MM.1S (cell line): ENCODE data around the gene ENOX2.

ENCODE experiments used
- DNase-seq: peaks from one replicate; pipeline ENCODE4 v3.0.0-alpha.2; 2015
- H2AFZ ChIP-seq: fragments of 300-600 bp; sonication (generic); 2 replicates; pipeline ENCODE4 v1.6.0; 2016; ENCODE audit warnings: antibody characterized with exemption, low read length
- H3F3A ChIP-seq: fragments of 300-600 bp; sonication (generic); 2 replicates; pipeline ENCODE4 v1.6.1; 2016; ENCODE audit warnings: mild to moderate bottlenecking, antibody characterized with exemption, low read length, moderate library complexity, mixed read lengths; ENCODE audit not compliant: insufficient read depth
- H3K27ac ChIP-seq: fragments of 300-600 bp; sonication (generic); 2 replicates; pipeline ENCODE4 v1.5.1; 2016; ENCODE audit warnings: mild to moderate bottlenecking, low read length
- H3K27me3 ChIP-seq: fragments of 300-600 bp; sonication (generic); replicated peaks from 2 replicates; pipeline ENCODE4 v1.6.0; 2016; ENCODE audit warnings: low read length; ENCODE audit not compliant: insufficient read depth
- H3K36me3 ChIP-seq: fragments of 300-600 bp; sonication (generic); replicated peaks from 2 replicates; pipeline ENCODE4 v1.6.1; 2016; ENCODE audit warnings: mild to moderate bottlenecking, low read length, mixed read lengths; ENCODE audit not compliant: insufficient read depth
- H3K4me1 ChIP-seq: fragments of 300-600 bp; sonication (generic); 2 replicates; pipeline ENCODE4 v1.6.1; 2016; ENCODE audit warnings: low read length, mixed read lengths
- H3K4me2 ChIP-seq: fragments of 300-600 bp; sonication (generic); 2 replicates; pipeline ENCODE4 v1.6.0; 2016; ENCODE audit warnings: low read depth, low read length
- H3K4me3 ChIP-seq: fragments of 300-600 bp; sonication (generic); 2 replicates; pipeline ENCODE4 v1.5.1; 2016; ENCODE audit warnings: low read length, mixed read lengths
- H3K79me2 ChIP-seq: fragments of 300-600 bp; sonication (generic); 2 replicates; pipeline ENCODE4 v1.6.1; 2016; ENCODE audit warnings: mixed run types, low read length, mixed read lengths
- H3K9ac ChIP-seq: fragments of 300-600 bp; sonication (generic); 2 replicates; pipeline ENCODE4 v1.6.1; 2016; ENCODE audit warnings: low read length, mixed read lengths
- H3K9me2 ChIP-seq: fragments of 300-600 bp; sonication (generic); replicated peaks from 2 replicates; pipeline ENCODE4 v1.6.1; 2016; ENCODE audit warnings: mild to moderate bottlenecking, low read length, mixed read lengths; ENCODE audit not compliant: insufficient read depth
- H3K9me3 ChIP-seq: fragments of 300-600 bp; sonication (generic); replicated peaks from 2 replicates; pipeline ENCODE4 v1.6.1; 2016; ENCODE audit warnings: mild to moderate bottlenecking, low read length, mixed read lengths; ENCODE audit not compliant: insufficient read depth
- H4K20me1 ChIP-seq: fragments of 300-600 bp; sonication (generic); 2 replicates; pipeline ENCODE4 v1.6.1; 2016; ENCODE audit warnings: mild to moderate bottlenecking, low read length, moderate library complexity, mixed read lengths; ENCODE audit not compliant: insufficient read depth
- CTCF ChIP-seq: fragments of 300-600 bp; sonication (generic); IDR thresholded peaks from 2 replicates; pipeline ENCODE4 v1.5.1; 2016; ENCODE audit warnings: antibody characterized with exemption, low read length, mixed read lengths
- EZH2 ChIP-seq: fragments of 300-600 bp; sonication (generic); optimal IDR thresholded peaks from 2 replicates; pipeline ENCODE3; 2017; ENCODE audit warnings: low read depth, mild to moderate bottlenecking, antibody characterized with exemption, low read length, mixed read lengths
- EZH2phosphoT487 ChIP-seq: fragments of 300-600 bp; sonication (generic); IDR thresholded peaks from 2 replicates; pipeline ENCODE4 v1.6.1; 2018; ENCODE audit warnings: antibody characterized with exemption, low read length

Gene ENOX2

GRCh38 chrX:130647468-130647867 lies 255.5 kb downstream of the ENOX2 start:
- Histone ChIP-seq H2AFZ (no peak overlapping the region), H3K27me3 (no peaks in the 10 kb centered on the region), H4K20me1 (no peaks in the 10 kb centered on the region), H3K9ac (no peak overlapping the region), H3F3A (no peaks in the 10 kb centered on the region), H3K9me3 (no peaks in the 10 kb centered on the region), H3K4me1 (no peaks in the 10 kb centered on the region), H3K9me2 (no peaks in the 10 kb centered on the region), H3K4me3 (no peak overlapping the region), H3K36me3 (no peaks in the 10 kb centered on the region), H3K79me2 (no peaks in the 10 kb centered on the region), H3K27ac (no peak overlapping the region), H3K4me2 (no peak overlapping the region)
- DNase-seq: no peak
- TF ChIP-seq EZH2phosphoT487 (no peak), EZH2 (no peak), CTCF (no peak)

DNA sequence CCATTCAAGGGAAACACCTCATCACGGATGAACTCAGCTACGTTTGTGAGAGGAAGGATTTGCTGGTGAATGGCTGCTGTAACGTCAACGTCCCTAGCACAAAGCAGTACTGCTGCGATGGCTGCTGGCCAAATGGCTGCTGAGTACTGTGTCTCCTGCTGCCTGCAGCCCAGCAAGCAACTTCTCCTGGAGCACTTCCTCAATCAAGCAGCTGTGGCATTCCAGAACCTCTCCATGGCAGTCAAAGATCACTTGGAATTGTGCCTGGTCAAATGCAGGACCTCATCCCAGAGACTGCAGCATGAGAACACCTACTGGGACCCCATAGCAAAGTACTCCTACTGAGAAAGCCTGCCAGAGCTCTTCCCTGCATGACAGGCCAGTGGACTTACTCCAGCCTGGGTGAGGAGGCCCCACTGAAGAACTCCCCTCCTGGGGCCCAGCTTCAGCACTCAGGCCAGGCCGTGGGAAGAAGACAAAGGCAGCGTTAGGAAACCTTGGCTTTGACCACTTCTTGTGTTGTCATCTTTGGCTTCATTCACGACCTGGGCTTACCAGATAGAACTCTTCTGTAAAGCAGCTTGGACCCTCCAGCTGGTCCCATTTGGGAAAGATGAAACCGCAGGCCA lies 256.9 kb downstream of the ENOX2 start:
- no peak overlapping the region for H3K4me2 ChIP-seq
- TF ChIP-seq EZH2phosphoT487: no peak
- no peak for TF ChIP-seq CTCF
- no peak for TF ChIP-seq EZH2
- H4K20me1 ChIP-seq: no peaks in the 10 kb centered on the region
- H3K9me2 ChIP-seq: no peaks in the 10 kb centered on the region
- no peaks in the 10 kb centered on the region for H3K79me2 ChIP-seq
- H3K27ac ChIP-seq: no peak overlapping the region
- H3K9ac ChIP-seq: no peak overlapping the region
- no peaks in the 10 kb centered on the region for H3F3A ChIP-seq
- no peaks in the 10 kb centered on the region for H3K27me3 ChIP-seq
- H3K4me3 ChIP-seq: no peak overlapping the region
- H3K9me3 ChIP-seq: no peaks in the 10 kb centered on the region
- no peaks in the 10 kb centered on the region for H3K36me3 ChIP-seq
- no peak for DNase-seq
- H2AFZ ChIP-seq: no peak overlapping the region
- no peaks in the 10 kb centered on the region for H3K4me1 ChIP-seq

DNA sequence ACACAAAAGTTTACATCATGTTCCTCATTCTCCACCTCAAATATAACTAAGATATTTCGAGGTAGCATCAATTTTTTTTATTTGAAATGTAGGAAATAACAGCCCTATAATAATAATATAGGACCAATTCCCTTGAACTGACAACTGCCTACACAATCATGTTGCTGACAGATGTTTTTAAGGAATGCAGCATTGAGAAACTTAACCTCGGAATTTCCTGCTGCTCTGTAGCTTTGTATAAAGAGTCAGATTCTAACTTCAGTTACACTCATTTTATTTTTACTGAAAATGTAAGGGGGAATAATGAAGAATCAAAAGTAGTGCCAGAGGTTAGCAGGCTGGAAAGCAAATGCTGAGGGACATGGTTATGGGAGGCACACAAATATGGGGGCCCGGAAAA lies 265.4 kb downstream of the ENOX2 start:
- Histone ChIP-seq H3K4me1 (no peaks in the 10 kb centered on the region), H3K9me3 (no peaks in the 10 kb centered on the region), H3K9ac (no peak overlapping the region), H3F3A (no peaks in the 10 kb centered on the region), H3K27me3 (no peaks in the 10 kb centered on the region), H3K4me2 (no peak overlapping the region), H3K79me2 (no peaks in the 10 kb centered on the region), H3K9me2 (no peaks in the 10 kb centered on the region), H3K4me3 (no peak overlapping the region), H2AFZ (no peak overlapping the region), H3K36me3 (no peaks in the 10 kb centered on the region), H3K27ac (no peak overlapping the region), H4K20me1 (no peaks in the 10 kb centered on the region)
- DNase-seq: no peak
- TF ChIP-seq CTCF: no peak
- no peak for TF ChIP-seq EZH2
- no peak for TF ChIP-seq EZH2phosphoT487
